ENCODE results near the gene SIGLEC6. TPM values are rescaled to one million over a fixed set of nuclear protein-coding genes. Genes with fewer than 3 reads are reported as not detected.

The SIGLEC6 gene
- polyA plus RNA-seq, 3 donors = 0.04 TPM; not detected in 2

GRCh38 chr19:51529301-51529700 lies 2.2 kb downstream of the SIGLEC6 start:
- H3K36me3 Mint-ChIP-seq = no peaks in the 10 kb centered on the region
- no peaks in the 10 kb centered on the region for H4K20me1 ChIP-seq (ENCODE audit: insufficient read depth, low read length)
- H3K27me3 ChIP-seq (ENCODE audit: control insufficient read depth in 2 of 2, insufficient read depth in 2 of 2, low read length in 2 of 2) = no peaks in the 10 kb centered on the region
- WGBS (ENCODE audit: insufficient coverage) = no CpG with 5 or more reads among the region's 2 CpGs
- peaks cover 0 to 4% (median 0%) of the 10 kb centered on the region in 7 donors for H3K9me3 Mint-ChIP-seq
- H3K9me3 ChIP-seq (replicated peaks in 1 of 2; ENCODE audit: control insufficient read depth in 1 of 2, insufficient read depth in 1 of 2, low read length in 2 of 2) = no peaks in the 10 kb centered on the region
- no peak overlapping the region for H3K9ac ChIP-seq (ENCODE audit: insufficient read depth, low read length, poor library complexity, severe bottlenecking)
- intact Hi-C loops (cut with micrococcal nuclease) = no loop called here
- TF ChIP-seq, protein P1, sequence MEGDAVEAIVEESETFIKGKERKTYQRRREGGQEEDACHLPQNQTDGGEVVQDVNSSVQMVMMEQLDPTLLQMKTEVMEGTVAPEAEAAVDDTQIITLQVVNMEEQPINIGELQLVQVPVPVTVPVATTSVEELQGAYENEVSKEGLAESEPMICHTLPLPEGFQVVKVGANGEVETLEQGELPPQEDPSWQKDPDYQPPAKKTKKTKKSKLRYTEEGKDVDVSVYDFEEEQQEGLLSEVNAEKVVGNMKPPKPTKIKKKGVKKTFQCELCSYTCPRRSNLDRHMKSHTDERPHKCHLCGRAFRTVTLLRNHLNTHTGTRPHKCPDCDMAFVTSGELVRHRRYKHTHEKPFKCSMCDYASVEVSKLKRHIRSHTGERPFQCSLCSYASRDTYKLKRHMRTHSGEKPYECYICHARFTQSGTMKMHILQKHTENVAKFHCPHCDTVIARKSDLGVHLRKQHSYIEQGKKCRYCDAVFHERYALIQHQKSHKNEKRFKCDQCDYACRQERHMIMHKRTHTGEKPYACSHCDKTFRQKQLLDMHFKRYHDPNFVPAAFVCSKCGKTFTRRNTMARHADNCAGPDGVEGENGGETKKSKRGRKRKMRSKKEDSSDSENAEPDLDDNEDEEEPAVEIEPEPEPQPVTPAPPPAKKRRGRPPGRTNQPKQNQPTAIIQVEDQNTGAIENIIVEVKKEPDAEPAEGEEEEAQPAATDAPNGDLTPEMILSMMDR (IDR thresholded peaks at IDR 0.05) = no peak
- H3K4me3 Mint-ChIP-seq = no peak overlapping the region
- H3K36me3 ChIP-seq (replicated peaks in 1 of 2; ENCODE audit: control insufficient read depth in 1 of 2, insufficient read depth in 2 of 2, low read length in 2 of 2) = no peaks in the 10 kb centered on the region
- no peaks in the 10 kb centered on the region for H3K79me2 ChIP-seq (ENCODE audit: insufficient read depth, low read length)
- H3K4me1 Mint-ChIP-seq = peaks cover 18% of the 10 kb centered on the region
- H3K27ac Mint-ChIP-seq = no peak overlapping the region
- H3K4me1 ChIP-seq (ENCODE audit: control insufficient read depth in 1 of 2, insufficient read depth in 2 of 2, low read length in 2 of 2) = peaks cover 15% of the 10 kb centered on the region in 2 donors
- no peak for DNase-seq
- no peak overlapping the region for H3K27ac ChIP-seq (ENCODE audit: low read depth in 1 of 2, low read length in 2 of 2)
- peaks cover 2 to 12% (median 10%) of the 10 kb centered on the region in 3 donors for H3K27me3 Mint-ChIP-seq (ENCODE audit: low read depth in 3 of 3)
- H2AFZ ChIP-seq (ENCODE audit: insufficient read depth, low read depth, low read length, poor library complexity, severe bottlenecking) = no peak overlapping the region
- H3K4me3 ChIP-seq (replicated peaks in 1 of 3; ENCODE audit: low read depth in 2 of 3, low read length in 3 of 3) = no peak overlapping the region
- no peak overlapping the region for H3K4me2 ChIP-seq (replicated peaks; ENCODE audit: extremely low read depth, low read length, poor library complexity, severe bottlenecking)

DNA sequence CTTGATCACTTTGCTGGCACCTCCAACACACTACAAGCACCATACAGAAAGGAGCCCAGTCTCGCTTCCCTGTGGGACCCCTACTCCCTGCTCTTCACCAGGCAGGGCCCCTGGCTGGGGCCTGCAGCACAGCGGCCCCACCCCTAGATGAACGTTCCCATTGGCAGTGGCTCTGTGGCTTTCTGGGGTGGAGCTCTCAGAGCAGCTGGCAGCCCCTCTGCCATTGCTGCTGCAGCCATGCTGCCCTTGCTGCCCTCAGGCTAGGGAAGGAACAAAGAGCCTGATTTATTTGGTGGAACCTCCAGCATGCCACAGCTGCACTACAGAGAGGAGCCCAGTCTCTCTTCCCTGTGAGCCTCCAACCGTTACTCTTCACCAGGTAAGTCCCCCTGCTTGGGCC lies 5.8 kb downstream of the SIGLEC6 start:
- Mint-ChIP-seq H3K4me3 (no peak overlapping the region), H3K4me1 (peaks cover 5% of the 10 kb centered on the region), H3K27ac (no peak overlapping the region), H3K36me3 (no peaks in the 10 kb centered on the region), H3K27me3 (ENCODE audit: low read depth in 3 of 3) (peaks cover 0 to 9% (median 8%) of the 10 kb centered on the region in 3 donors), H3K9me3 (peaks cover 0 to 6% (median 0%) of the 10 kb centered on the region in 7 donors)
- no peaks in the 10 kb centered on the region for H3K27me3 ChIP-seq (ENCODE audit: control insufficient read depth in 2 of 2, insufficient read depth in 2 of 2, low read length in 2 of 2)
- no peaks in the 10 kb centered on the region for H3K4me1 ChIP-seq (ENCODE audit: control insufficient read depth in 1 of 2, insufficient read depth in 2 of 2, low read length in 2 of 2)
- DNase-seq = no peak
- WGBS (ENCODE audit: insufficient coverage) = 53% methylated on average over 3 of the region's 4 CpGs
- TF ChIP-seq, protein P1 (IDR thresholded peaks at IDR 0.05) = no peak
- H2AFZ ChIP-seq (ENCODE audit: insufficient read depth, low read depth, low read length, poor library complexity, severe bottlenecking) = no peak overlapping the region
- no peak overlapping the region for H3K27ac ChIP-seq (ENCODE audit: low read depth in 1 of 2, low read length in 2 of 2)
- no peak overlapping the region for H3K4me3 ChIP-seq (replicated peaks in 1 of 3; ENCODE audit: low read depth in 2 of 3, low read length in 3 of 3)
- H4K20me1 ChIP-seq (ENCODE audit: insufficient read depth, low read length) = no peaks in the 10 kb centered on the region
- H3K36me3 ChIP-seq (replicated peaks in 1 of 2; ENCODE audit: control insufficient read depth in 1 of 2, insufficient read depth in 2 of 2, low read length in 2 of 2) = no peaks in the 10 kb centered on the region
- H3K9me3 ChIP-seq (replicated peaks in 1 of 2; ENCODE audit: control insufficient read depth in 1 of 2, insufficient read depth in 1 of 2, low read length in 2 of 2) = no peaks in the 10 kb centered on the region
- intact Hi-C loops (cut with micrococcal nuclease) = no loop called here
- no peak overlapping the region for H3K9ac ChIP-seq (ENCODE audit: insufficient read depth, low read length, poor library complexity, severe bottlenecking)
- H3K4me2 ChIP-seq (replicated peaks; ENCODE audit: extremely low read depth, low read length, poor library complexity, severe bottlenecking) = no peak overlapping the region
- H3K79me2 ChIP-seq (ENCODE audit: insufficient read depth, low read length) = no peaks in the 10 kb centered on the region
